Epithelial cell of proximal tubule (primary cell): Measurements from ENCODE around the gene HIRIP3. TPM values are rescaled to one million over a fixed set of nuclear protein-coding genes. Genes with fewer than 3 reads are reported as not detected.
A peak's percentile ranks its signal among the peaks of the same experiment; 100 is the strongest.

Experiments used
- DNase-seq: peaks from one replicate; pipeline ENCODE4 v3.0.0-alpha.2; 2011; ENCODE audit warnings: low read depth
- H3K4me3 ChIP-seq: 2 replicates; pipeline ENCODE4 v1.5.1; 2011; ENCODE audit warnings: low read depth, mild to moderate bottlenecking, low read length
- CTCF ChIP-seq: conservative IDR thresholded peaks from 2 replicates; pipeline ENCODE4 v1.5.1; 2012; ENCODE audit warnings: low read depth, mild to moderate bottlenecking, low read length
- total RNA-seq: library from RNA; depleted of rRNA; stranded (reverse); fragments of >200 nt; gene quantifications from 2 replicates; pipeline ENCODE4 v1.2.3, GENCODE V29; 2015

Gene HIRIP3
- total RNA-seq, 1 donor from 2014 or later: 9.5 TPM

GRCh38 chr16:30007378-30007895 lies 12.0 kb upstream of the HIRIP3 start:
- no peak overlapping the region for H3K4me3 ChIP-seq
- no peak for TF ChIP-seq CTCF
- no peak for DNase-seq

- no peak for TF ChIP-seq CTCF
- no peak overlapping the region for H3K4me3 ChIP-seq
- no peak for DNase-seq
Observed at GRCh38 chr16:30006659-30007377, 11.4 kb upstream of the HIRIP3 start.

GRCh38 chr16:30006095-30006473 lies 10.7 kb upstream of the HIRIP3 start:
- TF ChIP-seq CTCF: no peak
- no peak overlapping the region for H3K4me3 ChIP-seq
- DNase-seq: no peak

GRCh38 chr16:30005341-30006094 lies 10.1 kb upstream of the HIRIP3 start:
- no peak overlapping the region for H3K4me3 ChIP-seq
- peak; percentile 82 for TF ChIP-seq CTCF
- DNase-seq: no peak

GRCh38 chr16:30004811-30005242 lies 9.4 kb upstream of the HIRIP3 start:
- no peak overlapping the region for H3K4me3 ChIP-seq
- no peak for TF ChIP-seq CTCF
- no peak for DNase-seq

- H3K4me3 ChIP-seq: no peak overlapping the region
- no peak for DNase-seq
- no peak for TF ChIP-seq CTCF
Observed at GRCh38 chr16:30004424-30004776, 9.0 kb upstream of the HIRIP3 start.
